GM18498 (cell line): Measurements from ENCODE around the gene ACAA2.

Experiments
- ATAC-seq: cut with Tn5 transposase; IDR thresholded peaks from one replicate; pipeline ENCODE4 v1.9.1; 2021; ENCODE audit warnings: mild to moderate bottlenecking, moderate library complexity; ENCODE audit not compliant: unreplicated experiment

ACAA2 gene

GRCh38 chr18:49744376-49745008 is 68.8 kb downstream of the ACAA2 start:
- no peak for ATAC-seq

GRCh38 chr18:49743117-49743567 is 70.2 kb downstream of the ACAA2 start:
- ATAC-seq, result no peak

GRCh38 chr18:49742316-49743116 is 70.8 kb downstream of the ACAA2 start:
- no peak for ATAC-seq

- ATAC-seq, result no peak
Measured at GRCh38 chr18:49739275-49739674, 74.1 kb downstream of the ACAA2 start.

GRCh38 chr18:49738721-49739120 is 74.6 kb downstream of the ACAA2 start:
- no peak for ATAC-seq

DNA sequence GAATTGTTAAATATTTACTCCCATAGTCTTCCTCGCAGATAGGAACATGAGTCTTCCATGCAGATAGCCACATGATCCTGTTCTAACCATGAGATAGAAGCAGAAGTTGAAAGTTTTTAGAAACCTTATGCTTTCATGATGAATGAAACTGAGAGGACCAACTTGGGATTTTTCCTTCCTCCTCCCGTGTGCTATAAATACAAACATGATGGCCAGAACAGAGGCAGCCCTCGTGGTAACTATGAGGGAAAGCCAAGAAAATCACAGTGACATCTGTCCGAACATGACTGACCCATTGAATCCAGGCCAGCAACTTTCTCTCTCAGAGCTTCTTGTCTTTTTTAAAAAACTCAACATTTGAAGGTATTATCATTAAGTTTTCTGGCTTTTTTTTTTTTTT is 78.5 kb downstream of the ACAA2 start:
- ATAC-seq, result no peak

DNA sequence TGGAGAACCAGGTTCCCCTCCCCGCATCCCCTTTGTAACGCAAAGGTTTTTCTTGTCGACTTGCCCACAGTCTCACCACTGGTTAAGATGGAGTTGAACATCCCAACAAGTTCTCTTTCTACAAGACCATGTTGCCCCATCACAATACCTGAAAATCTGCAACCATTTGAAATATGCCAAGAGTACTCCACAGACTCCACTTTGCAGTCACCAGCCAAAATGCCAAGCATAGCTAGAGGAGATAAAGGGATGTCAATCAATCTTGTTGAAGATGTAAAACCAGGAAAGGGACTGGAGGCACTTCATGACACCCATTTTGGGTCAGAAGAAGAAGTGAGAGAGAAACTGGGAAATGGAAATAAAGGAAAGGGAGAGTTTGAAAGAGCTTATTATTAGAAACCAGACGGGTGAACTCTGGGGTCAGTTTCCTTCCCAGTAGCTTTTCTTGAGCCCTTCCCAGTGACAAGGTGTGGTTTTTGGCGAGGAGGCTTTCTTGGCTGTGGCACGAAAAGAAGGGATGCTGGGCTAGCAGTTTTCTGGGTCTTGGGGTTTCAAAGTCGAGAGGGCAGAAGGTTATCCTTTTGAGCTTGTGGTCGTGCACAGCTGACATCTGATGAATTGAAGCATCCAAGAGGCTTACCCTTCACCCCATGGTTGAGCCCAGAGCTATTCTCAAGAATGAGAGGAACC is 79.3 kb downstream of the ACAA2 start:
- ATAC-seq, result no peak

DNA sequence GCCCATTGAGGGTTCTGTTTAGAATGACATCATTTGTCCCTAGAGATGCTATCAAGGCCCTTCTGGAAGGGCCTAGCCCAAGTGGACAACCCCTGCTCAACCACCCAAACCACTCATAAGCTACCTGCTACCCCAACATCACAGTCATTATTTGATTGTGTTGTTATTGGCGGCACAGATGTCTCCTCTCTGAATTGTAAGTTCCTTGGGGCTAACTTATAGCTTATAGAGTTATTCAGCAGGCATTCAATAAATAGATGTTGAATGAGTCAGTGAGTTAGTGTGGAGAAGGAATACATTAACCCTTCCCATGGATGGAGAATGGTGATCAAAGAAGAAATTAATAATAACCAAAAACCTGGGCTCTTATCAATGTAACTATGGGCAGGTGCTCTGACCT is 80.0 kb downstream of the ACAA2 start:
- no peak for ATAC-seq
